NB4 (cell line): ENCODE measurements around the gene ARR3.

Source experiments
- POLR2A ChIP-seq: IDR thresholded peaks from 2 replicates; pipeline ENCODE4 v1.6.1; 2011; ENCODE audit warnings: mild to moderate bottlenecking; ENCODE audit not compliant: insufficient read length; ENCODE audit errors: extremely low read depth
- TF ChIP-seq, protein P1 (sequence below): IDR thresholded peaks from one replicate; pipeline ENCODE4 v1.5.1; 2012; ENCODE audit warnings: low read depth, low read length

GRCh38 chrX:70264784-70265183, 3.4 kb upstream of the ARR3 start:
- TF ChIP-seq POLR2A = no peak
- TF ChIP-seq, protein P1, sequence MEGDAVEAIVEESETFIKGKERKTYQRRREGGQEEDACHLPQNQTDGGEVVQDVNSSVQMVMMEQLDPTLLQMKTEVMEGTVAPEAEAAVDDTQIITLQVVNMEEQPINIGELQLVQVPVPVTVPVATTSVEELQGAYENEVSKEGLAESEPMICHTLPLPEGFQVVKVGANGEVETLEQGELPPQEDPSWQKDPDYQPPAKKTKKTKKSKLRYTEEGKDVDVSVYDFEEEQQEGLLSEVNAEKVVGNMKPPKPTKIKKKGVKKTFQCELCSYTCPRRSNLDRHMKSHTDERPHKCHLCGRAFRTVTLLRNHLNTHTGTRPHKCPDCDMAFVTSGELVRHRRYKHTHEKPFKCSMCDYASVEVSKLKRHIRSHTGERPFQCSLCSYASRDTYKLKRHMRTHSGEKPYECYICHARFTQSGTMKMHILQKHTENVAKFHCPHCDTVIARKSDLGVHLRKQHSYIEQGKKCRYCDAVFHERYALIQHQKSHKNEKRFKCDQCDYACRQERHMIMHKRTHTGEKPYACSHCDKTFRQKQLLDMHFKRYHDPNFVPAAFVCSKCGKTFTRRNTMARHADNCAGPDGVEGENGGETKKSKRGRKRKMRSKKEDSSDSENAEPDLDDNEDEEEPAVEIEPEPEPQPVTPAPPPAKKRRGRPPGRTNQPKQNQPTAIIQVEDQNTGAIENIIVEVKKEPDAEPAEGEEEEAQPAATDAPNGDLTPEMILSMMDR = no peak
